Keratinocyte (primary cell): Measurements from ENCODE around the gene FNIP2. TPM values are rescaled to one million over a fixed set of nuclear protein-coding genes. Genes with fewer than 3 reads are reported as not detected.

Experiments used
- DNase-seq: peaks from one replicate; pipeline ENCODE4 v3.0.0-alpha.2; 2011; ENCODE audit warnings: low read depth, missing footprints, low spot score
- FAIRE-seq: peaks from 2 replicates; lab custom pipeline; 2011; peaks lifted over from hg19 to GRCh38; lab: Jason Lieb, UNC
- H2AFZ ChIP-seq: 2 replicates; pipeline ENCODE4 v1.6.0; 2012; ENCODE audit warnings: low read length, control low read depth, inconsistent platforms; ENCODE audit not compliant: control insufficient read depth
- H3K27ac ChIP-seq: 2 replicates; pipeline ENCODE4 v1.5.1; 2011; ENCODE audit warnings: low read length; ENCODE audit not compliant: control insufficient read depth, insufficient read depth
- H3K27me3 ChIP-seq: 3 replicates; pipeline ENCODE4 v1.6.0; 2011; ENCODE audit warnings: low read length; ENCODE audit not compliant: control insufficient read depth, insufficient read depth; ENCODE audit errors: extremely low read depth
- H3K36me3 ChIP-seq, 2 experiments: 2 replicates in 1 of 2; 3 replicates in 1 of 2; pipeline ENCODE4 v1.5.1; 2011; ENCODE audit warnings: low read length in 2 of 2, mild to moderate bottlenecking in 1 of 2; ENCODE audit not compliant: control insufficient read depth in 2 of 2, insufficient read depth in 2 of 2; ENCODE audit errors: extremely low read depth in 1 of 2
- H3K4me1 ChIP-seq: 3 replicates; pipeline ENCODE4 v1.5.1; 2011; ENCODE audit warnings: low read length; ENCODE audit not compliant: control insufficient read depth, insufficient read depth; ENCODE audit errors: extremely low read depth
- H3K4me2 ChIP-seq: 3 replicates; pipeline ENCODE4 v1.6.0; 2011; ENCODE audit warnings: low read depth, low read length; ENCODE audit not compliant: control insufficient read depth, insufficient read depth; ENCODE audit errors: extremely low read depth
- H3K4me3 ChIP-seq, 3 experiments: fragments of 200-600 bp in 1 of 3; sonication (generic) in 1 of 3; 2 replicates in 2 of 3; 3 replicates in 1 of 3; pipeline ENCODE4 v1.5.1; 2011 to 2016; ENCODE audit warnings: low read length in 3 of 3, mild to moderate bottlenecking in 3 of 3, control low read depth in 2 of 3, inconsistent platforms in 1 of 3, low read depth in 1 of 3, mixed read lengths in 1 of 3, mixed run types in 1 of 3, moderate library complexity in 1 of 3; ENCODE audit not compliant: control insufficient read depth in 2 of 3, insufficient read depth in 2 of 3; ENCODE audit errors: extremely low read depth in 1 of 3
- H3K79me2 ChIP-seq: 2 replicates; pipeline ENCODE4 v1.6.0; 2012; ENCODE audit warnings: low read length; ENCODE audit not compliant: control insufficient read depth, insufficient read depth
- H3K9ac ChIP-seq: 3 replicates; pipeline ENCODE4 v1.6.0; 2011; ENCODE audit warnings: low read length; ENCODE audit not compliant: control insufficient read depth, insufficient read depth; ENCODE audit errors: extremely low read depth
- H3K9me1 ChIP-seq: 3 replicates; pipeline ENCODE4 v1.6.0; 2011; ENCODE audit warnings: low read length; ENCODE audit not compliant: control insufficient read depth, insufficient read depth; ENCODE audit errors: extremely low read depth
- H3K9me3 ChIP-seq: 2 replicates; pipeline ENCODE4 v1.5.1; 2012; ENCODE audit warnings: low read depth, low read length; ENCODE audit not compliant: control insufficient read depth
- H4K20me1 ChIP-seq: 3 replicates; pipeline ENCODE4 v1.6.0; 2011; ENCODE audit warnings: low read length; ENCODE audit not compliant: control insufficient read depth, insufficient read depth; ENCODE audit errors: extremely low read depth
- EZH2 ChIP-seq: IDR thresholded peaks from one replicate; pipeline ENCODE4 v1.6.1; 2012; ENCODE audit warnings: inconsistent platforms, mild to moderate bottlenecking, low read length, moderate library complexity
- dilution Hi-C: fragments of 300-500 bp; cut with MboI; formaldehyde crosslinking; loops from one replicate; pipeline ENCODE4 v1.7.0; 2020; ENCODE audit warnings: low sequenced_read_pairs; ENCODE audit not compliant: extremely low pct_ligation_motif_present
- polyA plus RNA-seq, 5 experiments: library from polyadenylated mRNA; depleted of rRNA in 3 of 5; stranded (reverse) in 3 of 5; stranded (forward) in 1 of 5; unstranded in 1 of 5; fragments of >200 nt; gene quantifications; 1 replicate in 1 of 5; 2 replicates in 3 of 5; 3 replicates in 1 of 5; pipeline versions ENCODE4 v1.2.1 to v1.2.3, GENCODE V29; 2011 to 2012; ENCODE audit warnings: missing spikeins in 2 of 5, low read depth in 1 of 5, low replicate concordance in 1 of 5
- TF ChIP-seq, protein P1 (sequence below), 3 experiments: IDR thresholded peaks in 1 of 3; conservative IDR thresholded peaks in 1 of 3; optimal IDR thresholded peaks in 1 of 3; 2 replicates in 2 of 3; 3 replicates in 1 of 3; pipeline versions ENCODE3 to v1.5.1; 2011; ENCODE audit warnings: low read length in 3 of 3, mild to moderate bottlenecking in 3 of 3, moderate library complexity in 2 of 3, control low read depth in 1 of 3, inconsistent platforms in 1 of 3; ENCODE audit not compliant: insufficient read depth in 2 of 3; ENCODE audit errors: extremely low read depth in 1 of 3

The FNIP2 gene
- polyA plus RNA-seq, 1 donor (not counting 4 experiments of a cell fraction or from before 2014, with no cell fraction given), result 6.2 TPM

DNA sequence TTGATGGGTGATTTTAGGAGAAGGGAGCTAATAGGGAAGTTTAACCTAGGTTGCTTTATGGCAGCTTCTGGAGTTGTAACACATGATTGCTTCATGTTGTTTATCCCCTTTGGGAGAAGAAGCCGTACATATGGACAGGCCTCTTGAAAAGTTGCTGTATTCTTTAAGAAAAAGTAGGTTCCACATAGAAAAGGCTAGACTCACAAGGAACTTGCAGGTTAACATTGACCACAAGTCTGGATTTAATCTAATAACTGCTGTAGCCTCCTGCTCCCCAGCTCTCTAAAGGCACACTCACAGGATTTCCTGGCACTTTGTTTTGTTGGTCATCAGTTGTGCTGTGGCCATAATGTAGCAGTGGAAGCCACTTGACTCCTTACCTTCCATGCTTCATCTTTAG lies 19.7 kb downstream of the FNIP2 start:
- TF ChIP-seq, protein P1, sequence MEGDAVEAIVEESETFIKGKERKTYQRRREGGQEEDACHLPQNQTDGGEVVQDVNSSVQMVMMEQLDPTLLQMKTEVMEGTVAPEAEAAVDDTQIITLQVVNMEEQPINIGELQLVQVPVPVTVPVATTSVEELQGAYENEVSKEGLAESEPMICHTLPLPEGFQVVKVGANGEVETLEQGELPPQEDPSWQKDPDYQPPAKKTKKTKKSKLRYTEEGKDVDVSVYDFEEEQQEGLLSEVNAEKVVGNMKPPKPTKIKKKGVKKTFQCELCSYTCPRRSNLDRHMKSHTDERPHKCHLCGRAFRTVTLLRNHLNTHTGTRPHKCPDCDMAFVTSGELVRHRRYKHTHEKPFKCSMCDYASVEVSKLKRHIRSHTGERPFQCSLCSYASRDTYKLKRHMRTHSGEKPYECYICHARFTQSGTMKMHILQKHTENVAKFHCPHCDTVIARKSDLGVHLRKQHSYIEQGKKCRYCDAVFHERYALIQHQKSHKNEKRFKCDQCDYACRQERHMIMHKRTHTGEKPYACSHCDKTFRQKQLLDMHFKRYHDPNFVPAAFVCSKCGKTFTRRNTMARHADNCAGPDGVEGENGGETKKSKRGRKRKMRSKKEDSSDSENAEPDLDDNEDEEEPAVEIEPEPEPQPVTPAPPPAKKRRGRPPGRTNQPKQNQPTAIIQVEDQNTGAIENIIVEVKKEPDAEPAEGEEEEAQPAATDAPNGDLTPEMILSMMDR (optimal IDR thresholded peaks at IDR 0.05 in 1 of 3, IDR thresholded peaks at IDR 0.05 in 1 of 3, conservative IDR thresholded peaks at IDR 0.05 in 1 of 3; ENCODE audit: extremely low read depth in 1 of 3, insufficient read depth in 2 of 3, low read length in 3 of 3), result no peak
- no peak for TF ChIP-seq EZH2

DNA sequence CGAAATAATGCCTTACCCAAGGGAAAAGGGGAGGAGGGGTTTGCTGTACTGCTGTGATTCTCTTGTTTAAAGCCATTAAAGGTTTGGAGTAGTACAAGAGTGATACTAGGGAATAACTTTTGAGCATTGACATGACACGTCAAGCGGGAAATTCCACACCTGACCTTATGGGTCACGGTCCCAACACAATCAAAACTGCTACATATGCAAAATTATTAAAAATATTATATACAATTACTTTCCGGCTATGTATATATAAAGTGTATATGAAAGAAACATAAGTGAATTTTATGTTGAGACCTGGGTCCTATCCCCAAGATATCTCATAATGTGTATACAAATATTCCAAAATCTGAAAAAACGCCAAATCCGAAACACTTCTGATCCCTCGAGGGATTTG lies 21.0 kb downstream of the FNIP2 start:
- DNase-seq (no peak), FAIRE-seq (no peak)
- Histone ChIP-seq H3K27me3 (no peaks in the 10 kb centered on the region), H2AFZ (no peak overlapping the region), H3K4me1 (peaks cover 9% of the 10 kb centered on the region), H3K9ac (no peak overlapping the region), H3K4me2 (no peak overlapping the region), H3K36me3 (no peaks in the 10 kb centered on the region), H3K79me2 (peaks cover 8% of the 10 kb centered on the region), H3K9me3 (no peaks in the 10 kb centered on the region), H3K4me3 (no peak overlapping the region), H3K9me1 (no peaks in the 10 kb centered on the region), H3K27ac (no peak overlapping the region), H4K20me1 (no peaks in the 10 kb centered on the region)
- TF ChIP-seq EZH2, result no peak
- TF ChIP-seq, protein P1 (optimal IDR thresholded peaks at IDR 0.05 in 1 of 3, IDR thresholded peaks at IDR 0.05 in 1 of 3, conservative IDR thresholded peaks at IDR 0.05 in 1 of 3; ENCODE audit: extremely low read depth in 1 of 3, insufficient read depth in 2 of 3, low read length in 3 of 3), result no peak
- dilution Hi-C loops, result no loop called here

More for the DNA sequence above, 19.7 kb downstream of the FNIP2 start:
- Histone ChIP-seq H3K27ac (no peak overlapping the region), H3K9me1 (no peaks in the 10 kb centered on the region), H3K4me2 (no peak overlapping the region), H3K27me3 (no peaks in the 10 kb centered on the region), H3K79me2 (peaks cover 8% of the 10 kb centered on the region), H3K4me3 (no peak overlapping the region), H3K9me3 (no peaks in the 10 kb centered on the region), H3K36me3 (no peaks in the 10 kb centered on the region), H2AFZ (no peak overlapping the region), H4K20me1 (no peaks in the 10 kb centered on the region), H3K9ac (no peak overlapping the region), H3K4me1 (peaks cover 10% of the 10 kb centered on the region)
- dilution Hi-C loops, result no loop called here
- no peak for DNase-seq
- FAIRE-seq, result no peak
